HepG2 (cell line): ENCODE data around the gene CHST6. TPM values are rescaled to one million over a fixed set of nuclear protein-coding genes. Genes with fewer than 3 reads are reported as not detected.
A peak's percentile ranks its signal among the peaks of the same experiment; 100 is the strongest.

Experiments
- ATAC-seq: fragments of 200-7000 bp; cut with Tn5 transposase; 3 replicates; pipeline ENCODE4 v1.9.1; 2020; ENCODE audit warnings: mild to moderate bottlenecking, moderate library complexity
- BruUV-seq: library from RNA; stranded (reverse); fragments of 400-500 nt; replicated peaks from 2 replicates; lab custom pipeline; 2021; lab: Mats Ljungman, UMichigan
- CTCF ChIA-PET: fragments of 300-600 bp; formaldehyde crosslinking; extraction: SDS; loops from one replicate; lab custom pipeline; 2021; ENCODE audit warnings: low total read pairs, inconsistent platforms, low intra/inter-chr PET ratio; lab: Yijun Ruan, JAX
- POLR2A ChIA-PET: fragments of 350-600 bp; sonication (Branson Sonifier 250); formaldehyde crosslinking; loops from one replicate; lab custom pipeline; 2020; ENCODE audit warnings: antibody characterized with exemption, inconsistent platforms; lab: Yijun Ruan, JAX
- DNase-seq: peaks from one replicate; pipeline ENCODE4 v3.0.0-alpha.2; 2015; ENCODE audit warnings: low spot score
- FAIRE-seq: peaks from 3 replicates; lab custom pipeline; 2011; peaks lifted over from hg19 to GRCh38; lab: Jason Lieb, UNC
- H2AFZ ChIP-seq: one replicate; pipeline ENCODE4 v1.6.1; 2011; ENCODE audit warnings: low read length, inconsistent platforms
- H3K27ac ChIP-seq: fragments of 300-600 bp; 3 replicates; pipeline ENCODE4 v1.8.0; 2011; ENCODE audit warnings: mixed run types, mild to moderate bottlenecking, mixed read lengths, low read length, inconsistent platforms; ENCODE audit not compliant: insufficient read depth; ENCODE audit errors: extremely low read length
- H3K27me3 ChIP-seq, 2 experiments: fragments of 200-600 bp in 1 of 2; 2 replicates in 1 of 2; 3 replicates in 1 of 2; pipeline versions ENCODE4 v1.6.0 to v1.8.0; 2011; ENCODE audit warnings: low read length in 2 of 2, mild to moderate bottlenecking in 2 of 2, moderate library complexity in 2 of 2, inconsistent platforms in 1 of 2; ENCODE audit not compliant: insufficient read depth in 2 of 2, control insufficient read depth in 1 of 2
- H3K36me3 ChIP-seq, 2 experiments: fragments of 200-600 bp in 1 of 2; replicated peaks in 1 of 2; 2 replicates in 1 of 2; 3 replicates in 1 of 2; pipeline versions ENCODE4 v1.5.1 to v1.8.0; 2011; ENCODE audit warnings: low read length in 2 of 2, inconsistent platforms in 1 of 2; ENCODE audit not compliant: insufficient read depth in 2 of 2, control insufficient read depth in 1 of 2
- H3K4me1 ChIP-seq: 2 replicates; pipeline ENCODE4 v1.5.1; 2012; ENCODE audit warnings: low read length, inconsistent platforms; ENCODE audit not compliant: insufficient read depth
- H3K4me2 ChIP-seq: 2 replicates; pipeline ENCODE4 v1.6.0; 2011; ENCODE audit warnings: low read depth, low read length, inconsistent platforms
- H3K4me3 ChIP-seq, 3 experiments: fragments of 200-600 bp in 1 of 3; sonication (generic), shearing (Covaris generic) in 1 of 3; replicated peaks in 1 of 3; 2 replicates each; pipeline ENCODE4 v1.5.1; 2011 to 2016; ENCODE audit warnings: low read length in 3 of 3, inconsistent platforms in 2 of 3, low read depth in 2 of 3, mild to moderate bottlenecking in 2 of 3, control low read depth in 1 of 3, mixed read lengths in 1 of 3; ENCODE audit not compliant: insufficient read depth in 1 of 3
- H3K79me2 ChIP-seq: one replicate; pipeline ENCODE4 v1.6.1; 2011; ENCODE audit warnings: low read length, inconsistent platforms; ENCODE audit not compliant: insufficient read depth
- H3K9ac ChIP-seq: 2 replicates; pipeline ENCODE4 v1.6.0; 2011; ENCODE audit warnings: mild to moderate bottlenecking, low read depth, low read length, inconsistent platforms; ENCODE audit not compliant: insufficient read depth
- H3K9me3 ChIP-seq: 2 replicates; pipeline ENCODE4 v1.5.1; 2012; ENCODE audit warnings: mild to moderate bottlenecking, low read length
- H4K20me1 ChIP-seq: 2 replicates; pipeline ENCODE4 v1.6.0; 2011; ENCODE audit warnings: inconsistent platforms, mild to moderate bottlenecking, low read length, moderate library complexity; ENCODE audit not compliant: insufficient read depth
- AHDC1 ChIP-seq: sonication (generic); formaldehyde crosslinking; IDR thresholded peaks from 2 replicates; pipeline ENCODE4 v1.5.1; 2020; ENCODE audit warnings: mild to moderate bottlenecking, missing genetic modification reagents, borderline replicate concordance
- DR1 ChIP-seq: sonication (generic); formaldehyde crosslinking; IDR thresholded peaks from 2 replicates; pipeline ENCODE4 v1.8.0; 2021; ENCODE audit warnings: mild to moderate bottlenecking, missing genetic modification reagents, inconsistent platforms
- MTF1 ChIP-seq: sonication (generic); formaldehyde crosslinking; IDR thresholded peaks from 2 replicates; pipeline ENCODE4 v1.5.0; 2020; ENCODE audit warnings: missing genetic modification reagents
- RAD51 ChIP-seq: fragments of 450-650 bp; IDR thresholded peaks from 2 replicates; pipeline ENCODE4 v1.6.1; 2016; ENCODE audit warnings: borderline replicate concordance
- REL ChIP-seq: sonication (generic); formaldehyde crosslinking; conservative IDR thresholded peaks from 2 replicates; pipeline ENCODE4 v1.8.0; 2022; ENCODE audit warnings: mild to moderate bottlenecking, missing genetic modification reagents, moderate library complexity
- SUZ12 ChIP-seq: fragments of 150-350 bp; IDR thresholded peaks from 2 replicates; pipeline ENCODE4 v1.6.1; 2014; ENCODE audit warnings: low read depth, low read length
- ZBTB25 ChIP-seq: IDR thresholded peaks from 2 replicates; pipeline ENCODE4 v1.6.1; 2018; ENCODE audit warnings: missing genetic modification reagents
- ZNF142 ChIP-seq: sonication (generic); formaldehyde crosslinking; IDR thresholded peaks from 2 replicates; pipeline ENCODE4 v1.4.0; 2020; ENCODE audit warnings: missing genetic modification reagents
- ZNF3 ChIP-seq: IDR thresholded peaks from 2 replicates; pipeline ENCODE4 v1.7.0; 2017; ENCODE audit warnings: inconsistent platforms
- ZNF740 ChIP-seq: sonication (generic); formaldehyde crosslinking; IDR thresholded peaks from 2 replicates; pipeline ENCODE4 v1.4.0; 2020; ENCODE audit warnings: missing genetic modification reagents
- ZSCAN22 ChIP-seq: sonication (generic); formaldehyde crosslinking; IDR thresholded peaks from 2 replicates; pipeline ENCODE4 v1.4.0; 2020; ENCODE audit warnings: mild to moderate bottlenecking, missing genetic modification reagents
- ZSCAN29 ChIP-seq: sonication (generic); formaldehyde crosslinking; conservative IDR thresholded peaks from 2 replicates; pipeline ENCODE4 v1.4.0; 2020; ENCODE audit warnings: mild to moderate bottlenecking, missing genetic modification reagents
- WGBS: methylation state at CpG from one replicate; pipeline ENCODE4 v1.1.6; 2017; ENCODE audit warnings: low lambda C conversion rate; 5-methylcytosine and 5-hydroxymethylcytosine counted together
- in situ Hi-C: cut with HindIII; loops from 2 replicates; pipeline ENCODE4 v1.10.0; 2017; ENCODE audit warnings: low pct_unique_long_range_greater_than_20kb; ENCODE audit not compliant: extremely low pct_ligation_motif_present
- intact Hi-C: fragments of 100-400 bp; cut with micrococcal nuclease; formaldehyde crosslinking; loops from one replicate; pipeline ENCODE4 v1.10.0; 2022; ENCODE audit not compliant: unreplicated experiment
- polyA plus RNA-seq, 8 experiments: library from polyadenylated mRNA; depleted of rRNA in 3 of 8; stranded (reverse) in 7 of 8; unstranded in 1 of 8; fragments of >200 nt; fragmentation: Illumina TruSeq in 4 of 8; extraction: Trizol in 4 of 8; gene quantifications; 2 replicates each; pipeline versions ENCODE4 v1.2.1 to v1.2.3, GENCODE V29; 2011 to 2016; ENCODE audit warnings: low read depth in 4 of 8, missing spikeins in 1 of 8, mixed read lengths in 1 of 8; ENCODE audit not compliant: insufficient read depth in 1 of 8
- total RNA-seq, 5 experiments: library from RNA; depleted of rRNA; stranded (reverse); fragments of >200 nt; fragmentation: Illumina TruSeq; extraction: Trizol; gene quantifications; 2 replicates each; pipeline ENCODE4 v1.2.3, GENCODE V29; 2016; ENCODE audit warnings: low read depth in 1 of 5

CHST6 gene
- total and polyA plus RNA-seq, 2 of the 13 experiments (the other 11 are each of a cell fraction or from before 2014, with no cell fraction given): 0.18 to 0.91 TPM

GRCh38 chr16:75462806-75463205 is 32.4 kb downstream of the CHST6 start:
- CTCF ChIA-PET: no interaction called here
- BruUV-seq: no TSS peak
- H3K4me3 ChIP-seq: peak overlapping the region; percentile 86 to 91 (median 91)
- H4K20me1 ChIP-seq: peaks cover 20% of the 10 kb centered on the region
- POLR2A ChIA-PET: no interaction called here
- H3K4me1 ChIP-seq: peaks cover 66% of the 10 kb centered on the region
- intact Hi-C loops: loop anchor here (5.0 kb wide), 2 partner anchors 201 to 761 kb away; partner anchors contain the start of gene MLKL
- H2AFZ ChIP-seq: no peak overlapping the region
- H3K27me3 ChIP-seq: no peaks in the 10 kb centered on the region
- ATAC-seq (no peak), DNase-seq (no peak), FAIRE-seq (peak; percentile 32)
- H3K9ac ChIP-seq: peak overlapping the region; percentile 92
- peaks cover 58% of the 10 kb centered on the region for H3K79me2 ChIP-seq
- H3K9me3 ChIP-seq: no peaks in the 10 kb centered on the region
- no peak overlapping the region for H3K27ac ChIP-seq
- peaks cover 0 to 4% of the 10 kb centered on the region in 2 experiments; a peak in 3 of 5 replicates for H3K36me3 ChIP-seq
- H3K4me2 ChIP-seq: peak overlapping the region; percentile 74
- in situ Hi-C loops: no loop called here
- WGBS: 25% methylated on average over 2 of the region's 2 CpGs
- TF ChIP-seq ZNF3 (no peak), ZNF142 (CRISPR knock-in tag) (no peak), MTF1 (CRISPR knock-in tag) (no peak), AHDC1 (CRISPR knock-in tag) (0 out of 2 replicates have a peak, but pooled peaks have one; percentile 16), ZNF740 (no peak), ZSCAN29 (no peak), ZBTB25 (CRISPR knock-in tag) (0 out of 2 replicates have a peak, but pooled peaks have one; percentile 7), RAD51 (no peak), DR1 (CRISPR knock-in tag) (no peak), REL (no peak), ZSCAN22 (CRISPR knock-in tag) (no peak), SUZ12 (no peak)
